ENCODE results near the gene ATXN7L1. TPM values are rescaled to one million over a fixed set of nuclear protein-coding genes. Genes with fewer than 3 reads are reported as not detected.

Gene ATXN7L1
- total RNA-seq, 1 experiment from 2014 or later: 24.3 TPM

DNA sequence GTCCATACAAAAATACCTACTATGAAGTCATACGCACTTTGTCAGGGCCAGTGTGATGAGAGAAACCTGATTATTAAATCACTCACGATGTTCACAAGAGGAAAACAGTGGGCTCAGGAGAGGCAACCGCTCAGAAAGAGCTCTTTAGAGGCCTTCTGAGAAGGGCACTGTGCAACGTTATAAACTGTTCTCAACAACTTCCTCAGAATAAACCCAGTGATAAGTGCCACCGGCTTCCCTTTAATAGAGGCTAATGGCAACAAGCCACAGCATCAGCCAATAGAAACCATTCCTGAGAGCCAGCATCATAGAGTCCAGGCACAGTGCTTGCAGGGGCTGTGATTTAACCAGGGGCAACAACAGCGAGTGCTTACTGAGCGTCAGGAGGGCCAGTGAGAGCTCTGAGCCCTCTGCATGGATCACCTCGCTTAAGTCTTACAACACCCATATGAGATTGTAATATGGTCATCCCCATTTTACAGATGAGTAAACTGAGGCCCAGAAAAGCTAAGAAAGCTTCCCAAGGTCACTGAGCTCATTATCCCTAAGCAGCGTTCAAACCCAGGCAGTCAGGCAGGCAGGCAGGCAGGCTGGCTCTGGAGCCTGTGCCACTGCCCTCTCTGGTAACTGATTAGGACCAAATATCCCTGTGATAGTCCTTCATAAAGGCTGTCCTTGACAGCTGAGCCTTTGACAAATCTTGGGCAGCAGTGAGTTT is 30.9 kb upstream of the ATXN7L1 start:
- H3K4me2 ChIP-seq (ENCODE audit: insufficient read depth, insufficient read length, low read length): no peak overlapping the region
- no peak overlapping the region for H2AK5ac ChIP-seq (ENCODE audit: insufficient read length, low read length)
- H3K56ac ChIP-seq (ENCODE audit: insufficient read length, low read depth, low read length): no peak overlapping the region
- no peaks in the 10 kb centered on the region; the same call in 1 of the 2 replicates for H3K79me2 ChIP-seq (ENCODE audit: insufficient read depth, low read length)
- peaks cover 18 to 24% of the 10 kb centered on the region in 2 experiments for H3K4me1 Mint-ChIP-seq
- H4K91ac ChIP-seq (ENCODE audit: insufficient read length, low read depth, low read length): no peak overlapping the region
- no peak overlapping the region for H3K23ac ChIP-seq (ENCODE audit: insufficient read length, low read depth, low read length)
- H3K4me3 Mint-ChIP-seq: no peak overlapping the region
- H3K79me1 ChIP-seq (ENCODE audit: insufficient read depth, low read depth, low read length, poor library complexity, severe bottlenecking): no peaks in the 10 kb centered on the region
- no peak overlapping the region for H2BK120ac ChIP-seq (ENCODE audit: low read depth, low read length, poor library complexity, severe bottlenecking)
- peaks cover 4% of the 10 kb centered on the region for H3K9me3 ChIP-seq (ENCODE audit: control insufficient read depth, low read depth, low read length)
- no peak overlapping the region for H2BK12ac ChIP-seq (ENCODE audit: insufficient read length, low read depth, low read length)
- peaks cover 21 to 27% (median 24%) of the 10 kb centered on the region in 3 experiments for H3K36me3 Mint-ChIP-seq (ENCODE audit: insufficient read depth in 1 of 3, low read depth in 3 of 3)
- no peaks in the 10 kb centered on the region for H4K20me1 ChIP-seq (ENCODE audit: control insufficient read depth, insufficient read depth, insufficient read length)
- no peak overlapping the region for H3K18ac ChIP-seq (ENCODE audit: insufficient read length, low read depth, low read length)
- no peak overlapping the region; a peak in 1 of 7 replicates for H3K27ac Mint-ChIP-seq
- DNase-seq: no peak
- TF ChIP-seq, protein P1, sequence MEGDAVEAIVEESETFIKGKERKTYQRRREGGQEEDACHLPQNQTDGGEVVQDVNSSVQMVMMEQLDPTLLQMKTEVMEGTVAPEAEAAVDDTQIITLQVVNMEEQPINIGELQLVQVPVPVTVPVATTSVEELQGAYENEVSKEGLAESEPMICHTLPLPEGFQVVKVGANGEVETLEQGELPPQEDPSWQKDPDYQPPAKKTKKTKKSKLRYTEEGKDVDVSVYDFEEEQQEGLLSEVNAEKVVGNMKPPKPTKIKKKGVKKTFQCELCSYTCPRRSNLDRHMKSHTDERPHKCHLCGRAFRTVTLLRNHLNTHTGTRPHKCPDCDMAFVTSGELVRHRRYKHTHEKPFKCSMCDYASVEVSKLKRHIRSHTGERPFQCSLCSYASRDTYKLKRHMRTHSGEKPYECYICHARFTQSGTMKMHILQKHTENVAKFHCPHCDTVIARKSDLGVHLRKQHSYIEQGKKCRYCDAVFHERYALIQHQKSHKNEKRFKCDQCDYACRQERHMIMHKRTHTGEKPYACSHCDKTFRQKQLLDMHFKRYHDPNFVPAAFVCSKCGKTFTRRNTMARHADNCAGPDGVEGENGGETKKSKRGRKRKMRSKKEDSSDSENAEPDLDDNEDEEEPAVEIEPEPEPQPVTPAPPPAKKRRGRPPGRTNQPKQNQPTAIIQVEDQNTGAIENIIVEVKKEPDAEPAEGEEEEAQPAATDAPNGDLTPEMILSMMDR (conservative IDR thresholded peaks at IDR 0.05): no peak
- H3K9ac ChIP-seq (ENCODE audit: extremely low read depth, insufficient read length, low read length): no peak overlapping the region
- no peak overlapping the region for H3K27ac ChIP-seq (ENCODE audit: insufficient read length, low read depth, low read length)
- H3T11ph ChIP-seq (ENCODE audit: low read length): no peak overlapping the region
- peaks cover 4% of the 10 kb centered on the region for H3K4me1 ChIP-seq (ENCODE audit: insufficient read depth, low read length)
- no peak overlapping the region for H3K4ac ChIP-seq (ENCODE audit: low read depth, low read length)
- peaks cover 11 to 12% of the 10 kb centered on the region in 2 experiments for H3K9me3 Mint-ChIP-seq
- no peak overlapping the region for H2BK20ac ChIP-seq (ENCODE audit: low read depth, low read length, poor library complexity, severe bottlenecking)
- WGBS (ENCODE audit: extremely low coverage, insufficient read length, low lambda C conversion rate): no CpG with 5 or more reads among the region's 9 CpGs
- no peak overlapping the region for H2BK15ac ChIP-seq (ENCODE audit: low read depth, low read length)
- no peak overlapping the region for H4K5ac ChIP-seq (ENCODE audit: insufficient read length, low read depth, low read length)
- no peak overlapping the region for H2BK5ac ChIP-seq (ENCODE audit: insufficient read length, low read length)
- H3K27me3 Mint-ChIP-seq (ENCODE audit: low read depth): no peaks in the 10 kb centered on the region
- H2AFZ ChIP-seq (ENCODE audit: low read length): no peak overlapping the region
- H3K27me3 ChIP-seq (ENCODE audit: insufficient read depth, low read length): no peaks in the 10 kb centered on the region
- no peak overlapping the region for H3K14ac ChIP-seq (ENCODE audit: insufficient read depth, low read length)
- no peak overlapping the region for H4K8ac ChIP-seq (replicated peaks; ENCODE audit: insufficient read length, low read depth, low read length)
- H3K23me2 ChIP-seq (ENCODE audit: insufficient read length, low read depth, low read length, poor library complexity, severe bottlenecking): no peaks in the 10 kb centered on the region
